ENCODE results near the gene CNBD2.
"Not testable (repeated sequence)": the region's sequence is repeated elsewhere in the genome, so short reads cannot be mapped to it uniquely, and the experiment has no call there.

CNBD2 gene

DNA sequence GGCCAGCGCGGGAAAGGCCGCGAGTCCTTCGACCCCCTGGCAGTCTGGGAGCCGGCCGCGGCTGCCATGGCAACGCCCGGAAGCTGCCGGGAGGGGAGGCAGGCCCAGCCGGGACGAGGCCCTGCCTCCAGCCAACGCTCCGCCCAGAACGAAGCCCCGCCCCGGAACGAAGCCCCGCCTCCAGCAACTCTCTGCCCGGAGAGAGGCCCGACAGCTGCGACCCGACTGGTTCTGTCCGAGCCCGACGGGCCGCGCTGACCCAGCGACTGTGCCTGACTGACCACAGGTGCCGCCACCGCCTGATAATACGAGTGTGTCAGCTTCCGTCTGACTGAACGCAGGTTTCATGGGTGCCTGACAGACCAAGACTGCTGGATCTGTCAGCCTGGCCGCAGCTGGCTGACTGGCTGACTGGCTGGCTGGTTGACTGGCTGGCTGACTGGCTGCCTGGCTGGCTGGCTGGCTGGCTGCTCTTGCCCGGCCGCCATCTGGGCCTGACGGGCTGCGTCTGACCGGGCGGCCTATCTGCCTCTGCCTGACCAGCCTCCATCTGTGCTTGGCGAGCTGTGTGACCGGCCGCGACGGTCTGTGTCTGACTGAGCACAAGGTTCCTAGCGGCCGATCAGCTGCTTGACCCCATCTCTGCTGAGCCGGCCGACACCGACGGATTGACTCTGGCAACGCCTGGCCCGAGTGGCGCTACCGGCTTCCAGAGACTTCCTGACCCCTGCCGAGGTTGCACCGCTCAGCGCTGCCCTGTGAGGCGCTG is 96.5 kb downstream of the CNBD2 start:
- DNase-seq: peak; percentile 99

DNA sequence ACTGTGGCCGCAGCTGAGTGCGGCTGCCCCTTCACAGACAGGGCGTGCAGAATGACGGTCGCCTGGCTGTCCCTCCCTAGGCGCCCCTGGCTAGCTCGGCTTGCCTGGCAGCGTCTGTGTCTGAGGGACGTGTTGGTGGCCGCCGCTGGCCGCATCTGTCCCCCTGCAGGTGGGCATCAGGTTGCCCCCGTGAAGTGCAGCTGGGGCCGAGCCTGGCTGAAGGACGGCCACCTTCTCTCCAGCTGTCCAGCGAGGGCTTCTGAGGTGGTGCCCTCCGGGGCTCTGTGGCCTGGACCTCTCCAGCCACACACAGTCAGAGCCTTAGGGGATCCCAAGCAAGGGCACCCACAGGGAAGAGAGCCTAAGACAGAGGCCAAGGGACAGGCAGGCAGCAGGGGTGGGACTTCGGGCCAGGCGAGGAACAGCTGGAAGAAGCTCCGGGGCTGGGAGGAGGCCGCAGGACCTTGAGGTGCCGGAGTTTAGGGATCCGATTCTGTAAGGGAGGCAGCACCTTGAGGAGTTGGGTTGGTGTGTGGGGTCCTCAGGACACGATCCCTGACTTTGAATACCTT is 97.1 kb downstream of the CNBD2 start:
- no peak for DNase-seq

DNA sequence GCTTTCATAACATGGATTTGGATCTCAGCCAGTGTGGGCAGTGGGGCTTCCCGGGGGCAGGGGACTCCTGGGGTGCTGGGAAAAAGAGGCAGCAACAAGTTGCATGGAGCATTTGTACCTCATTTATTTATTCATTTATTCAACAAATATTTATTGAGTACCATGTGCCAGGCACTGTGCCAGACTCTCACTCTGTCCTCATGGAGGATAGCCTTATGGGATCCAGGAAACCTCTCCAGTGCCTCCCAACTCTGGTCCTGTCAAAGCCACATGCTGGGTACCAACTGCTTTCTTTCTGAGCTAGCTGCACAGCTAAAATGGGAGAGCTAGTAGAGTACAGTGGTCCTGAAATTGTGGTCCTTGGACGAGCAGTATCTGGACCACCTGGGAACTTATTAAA is 98.4 kb downstream of the CNBD2 start:
- DNase-seq: no peak

DNA sequence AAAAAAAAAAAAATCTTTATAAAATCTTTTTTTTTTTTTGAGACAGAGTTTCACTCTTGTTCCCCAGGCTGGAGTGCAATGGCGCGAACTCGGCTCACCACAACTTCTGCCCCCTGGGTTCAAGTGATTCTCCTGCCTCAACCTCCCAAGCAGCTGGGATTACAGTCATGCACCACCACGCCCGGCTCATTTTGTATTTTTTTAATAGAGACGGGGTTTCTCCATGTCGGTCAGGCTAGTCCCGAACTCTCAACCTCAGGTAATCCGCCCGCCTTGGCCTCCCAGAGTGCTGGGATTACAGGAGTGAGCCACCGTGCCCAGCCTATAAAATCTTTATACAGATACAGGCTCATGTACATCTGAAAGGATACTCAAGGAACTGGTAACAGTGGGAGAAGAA is 100.1 kb downstream of the CNBD2 start:
- not testable (repeated sequence) for DNase-seq

DNA sequence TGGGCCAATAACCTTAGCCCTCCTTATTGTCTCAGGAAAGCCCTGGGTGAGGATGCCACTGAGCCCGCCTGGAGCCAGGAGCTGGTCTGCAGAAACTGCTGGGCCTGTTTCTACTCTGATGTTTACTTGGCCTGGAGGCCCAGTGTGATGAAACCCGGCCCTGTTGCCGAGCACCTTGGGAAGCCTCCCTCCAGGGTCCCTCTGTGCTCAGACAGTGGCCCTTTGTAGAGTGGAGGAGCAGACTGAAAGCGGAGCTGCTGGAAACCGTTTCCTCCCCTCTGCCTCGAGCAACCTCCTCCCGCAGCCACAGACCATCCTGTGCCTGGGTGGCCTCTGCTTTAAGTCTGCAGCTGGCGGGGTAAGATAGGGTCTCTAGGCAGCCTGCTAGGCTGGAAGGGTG is 102.1 kb downstream of the CNBD2 start:
- DNase-seq: no peak

DNA sequence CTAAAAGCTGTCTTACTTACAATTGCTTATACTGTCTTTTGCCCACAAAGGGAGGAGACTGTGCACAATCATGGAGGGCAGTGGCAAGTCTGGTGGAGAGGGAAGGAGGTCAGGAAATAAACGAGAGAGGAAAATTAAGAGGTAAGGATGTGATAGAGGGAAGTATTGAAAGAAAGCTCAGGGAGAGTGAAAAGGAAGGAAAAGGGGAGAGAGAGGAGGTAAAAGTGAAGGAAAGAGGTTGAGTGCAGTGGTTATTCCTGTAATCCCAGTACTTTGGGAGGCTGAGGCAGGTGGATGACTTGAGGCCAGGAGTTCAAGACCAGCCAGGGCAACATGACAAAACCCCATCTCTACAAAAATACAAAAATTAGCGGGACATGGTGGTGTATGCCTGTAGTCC is 103.5 kb downstream of the CNBD2 start:
- no peak for DNase-seq

DNA sequence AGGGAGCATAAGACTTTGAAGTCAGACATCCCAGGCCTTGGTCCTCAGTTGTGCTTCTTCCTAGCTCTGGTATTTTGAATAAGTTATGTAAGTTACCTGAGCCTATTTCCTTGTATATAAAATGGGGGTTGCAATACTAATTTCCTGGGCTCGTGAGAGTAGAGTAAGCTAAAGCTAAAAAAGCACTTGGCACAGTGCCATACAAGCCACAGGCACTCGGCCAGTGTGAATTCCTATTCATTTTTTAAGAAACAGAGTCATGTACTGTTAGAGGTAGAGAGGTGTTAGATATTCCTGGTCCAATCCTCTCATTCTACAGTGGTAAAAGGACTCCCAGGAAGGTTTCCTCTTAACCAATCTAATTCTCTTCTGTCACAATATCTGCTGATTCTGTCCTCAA is 106.6 kb downstream of the CNBD2 start:
- no peak for DNase-seq

DNA sequence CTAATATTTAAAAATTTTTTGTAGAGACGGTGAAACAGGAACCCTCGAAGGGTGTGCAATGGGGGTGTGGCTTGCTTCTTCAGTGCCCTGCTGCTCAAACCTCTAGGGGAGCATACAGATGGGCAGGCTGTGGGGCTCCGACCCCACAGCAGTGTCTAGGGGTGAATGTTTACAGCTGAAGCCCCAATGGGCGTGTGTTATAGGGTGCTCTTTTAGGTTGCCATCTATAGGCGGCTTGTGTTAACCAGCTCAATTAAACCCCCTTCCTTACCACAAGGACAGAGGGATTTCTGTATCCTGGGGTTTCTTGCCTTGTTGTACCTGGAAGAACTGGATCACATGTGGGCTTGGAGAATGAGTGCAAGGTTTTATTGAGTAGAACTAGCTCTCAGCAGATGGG is 109.4 kb downstream of the CNBD2 start:
- not testable (repeated sequence) for DNase-seq

DNA sequence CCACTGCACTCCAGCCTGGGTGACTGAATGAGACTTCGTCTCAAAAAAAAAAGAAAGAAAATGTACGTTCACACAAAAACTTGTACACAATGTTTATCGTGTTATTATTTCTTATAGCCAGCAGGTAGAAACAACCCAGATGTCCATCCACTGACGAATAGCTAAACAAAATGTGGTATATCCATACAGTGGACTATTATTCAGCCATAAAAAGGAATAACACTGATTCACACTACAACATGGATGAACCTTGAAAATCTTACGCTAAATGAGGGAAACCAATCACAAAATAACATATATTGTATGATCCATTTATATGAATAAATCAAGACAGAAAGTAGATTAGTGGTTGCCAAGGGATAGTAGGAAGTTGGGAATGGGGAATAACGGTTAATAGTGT is 111.1 kb downstream of the CNBD2 start:
- DNase-seq: no peak

DNA sequence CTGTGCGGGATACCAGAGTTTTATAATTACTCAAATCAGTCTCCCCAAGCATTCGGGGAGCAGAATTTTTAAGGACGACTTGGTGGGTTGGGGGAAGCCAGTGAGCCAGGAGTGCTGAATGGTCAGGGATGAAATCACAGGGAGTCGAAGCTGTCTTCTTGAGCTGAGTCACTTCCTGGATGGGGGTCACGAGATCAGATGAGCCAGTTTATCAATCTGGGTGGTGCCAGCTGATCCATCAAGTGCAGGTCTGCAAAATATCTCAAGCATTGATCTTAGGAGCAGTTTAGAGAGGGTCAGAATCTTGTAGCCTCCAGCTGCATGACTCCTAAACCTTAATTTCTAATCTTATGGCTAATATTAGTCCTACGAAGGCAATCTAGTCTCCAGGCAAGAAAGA is 111.6 kb downstream of the CNBD2 start:
- DNase-seq: not testable (repeated sequence)

All from activated CD8-positive, alpha-beta memory T cell treated with anti-CD3 and anti-CD28 coated beads for 24 hours (primary cell).